SK-N-SH treated with all-trans-retinoic acid at 6 μM for 48 hours (cell line): ENCODE data around the gene KCNMA1.

Source experiments
- ATAC-seq: fragments of 200-7000 bp; cut with Tn5 transposase; 3 replicates; pipeline ENCODE4 v1.9.1; 2020; ENCODE audit warnings: mild to moderate bottlenecking, moderate library complexity
- BACH2 ChIP-seq: fragments of 250-450 bp; sonication (Bioruptor Pico); IDR thresholded peaks from 2 replicates; pipeline ENCODE4 v1.9.0; 2021; ENCODE audit warnings: mild to moderate bottlenecking, borderline replicate concordance
- ESRRG ChIP-seq: fragments of 250-450 bp; sonication (Bioruptor Pico); IDR thresholded peaks from 2 replicates; pipeline ENCODE4 v1.6.1; 2021; ENCODE audit warnings: mild to moderate bottlenecking
- GLIS3 ChIP-seq: fragments of 250-450 bp; sonication (Bioruptor Pico); IDR thresholded peaks from 2 replicates; pipeline ENCODE4 v1.5.0; 2020; ENCODE audit warnings: mild to moderate bottlenecking, moderate library complexity
- ISL1 ChIP-seq: fragments of 250-450 bp; sonication (Bioruptor Pico); IDR thresholded peaks from 2 replicates; pipeline ENCODE4 v2.1.2; 2022; ENCODE audit warnings: mild to moderate bottlenecking, moderate library complexity
- OSR1 ChIP-seq: fragments of 250-450 bp; sonication (Bioruptor Pico); IDR thresholded peaks from 2 replicates; pipeline ENCODE4 v1.8.0; 2022; ENCODE audit warnings: moderate library complexity, mild to moderate bottlenecking, inconsistent platforms
- PATZ1 ChIP-seq: fragments of 250-450 bp; sonication (Bioruptor Pico); IDR thresholded peaks from 2 replicates; pipeline ENCODE4 v1.8.0; 2020; ENCODE audit warnings: mild to moderate bottlenecking, moderate library complexity, borderline replicate concordance
- PPARA ChIP-seq: fragments of 250-450 bp; sonication (Bioruptor Pico); IDR thresholded peaks from 2 replicates; pipeline ENCODE4 v1.5.0; 2020; ENCODE audit warnings: mild to moderate bottlenecking, borderline replicate concordance
- SNAI2 ChIP-seq: fragments of 250-450 bp; sonication (Bioruptor Pico); IDR thresholded peaks from 2 replicates; pipeline ENCODE4 v1.5.0; 2020; ENCODE audit warnings: mild to moderate bottlenecking, moderate library complexity
- TCF4 ChIP-seq: fragments of 250-450 bp; sonication (Bioruptor Pico); IDR thresholded peaks from 2 replicates; pipeline ENCODE4 v1.8.0; 2021; ENCODE audit warnings: mild to moderate bottlenecking, moderate library complexity, borderline replicate concordance
- TOX ChIP-seq: fragments of 250-450 bp; sonication (Bioruptor Pico); IDR thresholded peaks from 2 replicates; pipeline ENCODE4 v1.8.0; 2021; ENCODE audit warnings: mild to moderate bottlenecking, moderate library complexity, borderline replicate concordance
- TSHZ2 ChIP-seq: fragments of 250-450 bp; sonication (Bioruptor Pico); IDR thresholded peaks from 2 replicates; pipeline ENCODE4 v1.5.0; 2020; ENCODE audit warnings: mild to moderate bottlenecking, moderate library complexity
- ZFP3 ChIP-seq: fragments of 250-450 bp; sonication (Bioruptor Pico); IDR thresholded peaks from 2 replicates; pipeline ENCODE4 v1.5.0; 2020; ENCODE audit warnings: mild to moderate bottlenecking, moderate library complexity
- ZFP30 ChIP-seq: fragments of 450-650 bp; formaldehyde crosslinking; IDR thresholded peaks from 2 replicates; pipeline ENCODE4 v1.5.0; 2022; ENCODE audit warnings: mild to moderate bottlenecking, moderate library complexity
- ZNF70 ChIP-seq: fragments of 450-650 bp; formaldehyde crosslinking; IDR thresholded peaks from 2 replicates; pipeline ENCODE4 v1.5.0; 2020; ENCODE audit warnings: mild to moderate bottlenecking, moderate library complexity
- ZNF8 ChIP-seq: fragments of 450-650 bp; formaldehyde crosslinking; IDR thresholded peaks from 2 replicates; pipeline ENCODE4 v1.5.0; 2020; ENCODE audit warnings: mild to moderate bottlenecking, moderate library complexity
- TF ChIP-seq, protein P1 (sequence below): fragments of 250-450 bp; sonication (Bioruptor Pico); IDR thresholded peaks from 2 replicates; pipeline ENCODE4 v1.8.0; 2021; ENCODE audit warnings: low read depth, mild to moderate bottlenecking, moderate library complexity, borderline replicate concordance
- TF ChIP-seq, protein P2 (sequence below): fragments of 250-450 bp; sonication (Bioruptor Pico); IDR thresholded peaks from 2 replicates; pipeline ENCODE4 v1.5.1; 2020; ENCODE audit warnings: low read depth, mild to moderate bottlenecking, moderate library complexity

Gene KCNMA1

GRCh38 chr10:77156406-77156879 lies 481.2 kb downstream of the KCNMA1 start:
- peak; percentile 20 for ATAC-seq

GRCh38 chr10:77152256-77152655 lies 485.4 kb downstream of the KCNMA1 start:
- no peak for TF ChIP-seq TCF4 (CRISPR knock-in tag)
- TF ChIP-seq TOX (CRISPR knock-in tag) = no peak
- no peak for TF ChIP-seq ESRRG (CRISPR knock-in tag)
- TF ChIP-seq ZFP30 = no peak
- no peak for ATAC-seq

More at GRCh38 chr10:77156406-77156879, 481.2 kb downstream of the KCNMA1 start:
- TF ChIP-seq ISL1 (CRISPR knock-in tag) (0 out of 2 replicates have a peak, but pooled peaks have one; percentile 35), GLIS3 (CRISPR knock-in tag) (no peak), TOX (CRISPR knock-in tag) (peak; percentile 66; the same call in 1 of the 2 replicates)

DNA sequence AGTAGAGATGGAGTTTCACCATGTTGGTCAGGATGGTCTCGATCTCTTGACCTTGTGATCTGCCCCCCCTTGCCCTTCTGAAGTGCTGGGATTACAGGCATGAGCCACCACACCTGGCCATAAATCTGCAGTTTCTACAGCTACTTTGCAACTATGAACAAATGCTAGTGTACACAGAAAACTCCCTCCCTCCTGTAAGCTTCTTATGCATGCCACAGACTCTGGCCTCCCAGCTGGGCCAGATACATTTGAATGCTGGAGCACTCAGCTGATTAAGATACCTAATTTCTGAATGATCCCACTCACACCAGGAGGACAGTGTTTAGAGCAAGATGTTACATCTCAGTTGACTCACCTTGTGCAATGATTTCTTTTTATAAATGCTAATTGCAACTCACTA lies 486.2 kb downstream of the KCNMA1 start:
- no peak for ATAC-seq
- TF ChIP-seq ISL1 (CRISPR knock-in tag) (no peak), ZFP3 (CRISPR knock-in tag) (no peak), ZNF8 (CRISPR knock-in tag) (no peak)
- TF ChIP-seq, protein P1, sequence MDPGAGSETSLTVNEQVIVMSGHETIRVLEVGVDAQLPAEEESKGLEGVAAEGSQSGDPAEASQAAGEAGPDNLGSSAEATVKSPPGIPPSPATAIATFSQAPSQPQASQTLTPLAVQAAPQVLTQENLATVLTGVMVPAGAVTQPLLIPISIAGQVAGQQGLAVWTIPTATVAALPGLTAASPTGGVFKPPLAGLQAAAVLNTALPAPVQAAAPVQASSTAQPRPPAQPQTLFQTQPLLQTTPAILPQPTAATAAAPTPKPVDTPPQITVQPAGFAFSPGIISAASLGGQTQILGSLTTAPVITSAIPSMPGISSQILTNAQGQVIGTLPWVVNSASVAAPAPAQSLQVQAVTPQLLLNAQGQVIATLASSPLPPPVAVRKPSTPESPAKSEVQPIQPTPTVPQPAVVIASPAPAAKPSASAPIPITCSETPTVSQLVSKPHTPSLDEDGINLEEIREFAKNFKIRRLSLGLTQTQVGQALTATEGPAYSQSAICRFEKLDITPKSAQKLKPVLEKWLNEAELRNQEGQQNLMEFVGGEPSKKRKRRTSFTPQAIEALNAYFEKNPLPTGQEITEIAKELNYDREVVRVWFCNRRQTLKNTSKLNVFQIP (CRISPR knock-in tag) = no peak

DNA sequence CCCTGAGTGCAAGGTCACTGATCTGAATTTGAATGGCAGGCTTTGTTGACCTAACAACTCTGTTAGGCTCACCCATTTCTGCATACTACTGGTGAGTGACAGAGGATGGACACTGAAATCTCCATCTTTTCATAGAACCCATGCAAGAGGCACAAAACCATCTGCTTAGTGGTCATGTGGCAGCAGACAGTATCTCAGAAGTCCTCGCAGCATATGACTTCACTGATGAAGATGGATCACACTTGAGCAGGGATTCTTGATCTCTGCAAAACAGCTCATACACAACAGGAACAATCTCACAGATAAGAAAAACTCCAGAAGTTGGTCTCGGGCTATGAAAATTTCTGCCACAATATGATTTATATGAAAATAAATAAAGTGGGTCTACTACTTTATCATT lies 487.9 kb downstream of the KCNMA1 start:
- ATAC-seq = no peak
- no peak for TF ChIP-seq PATZ1 (CRISPR knock-in tag)
- TF ChIP-seq, protein P1 (CRISPR knock-in tag) = no peak
- TF ChIP-seq ZNF8 (CRISPR knock-in tag) = no peak
- TF ChIP-seq TOX (CRISPR knock-in tag) = no peak
- no peak for TF ChIP-seq PPARA
- no peak for TF ChIP-seq GLIS3 (CRISPR knock-in tag)
- no peak for TF ChIP-seq TCF4 (CRISPR knock-in tag)
- no peak for TF ChIP-seq SNAI2 (CRISPR knock-in tag)
- TF ChIP-seq, protein P2, sequence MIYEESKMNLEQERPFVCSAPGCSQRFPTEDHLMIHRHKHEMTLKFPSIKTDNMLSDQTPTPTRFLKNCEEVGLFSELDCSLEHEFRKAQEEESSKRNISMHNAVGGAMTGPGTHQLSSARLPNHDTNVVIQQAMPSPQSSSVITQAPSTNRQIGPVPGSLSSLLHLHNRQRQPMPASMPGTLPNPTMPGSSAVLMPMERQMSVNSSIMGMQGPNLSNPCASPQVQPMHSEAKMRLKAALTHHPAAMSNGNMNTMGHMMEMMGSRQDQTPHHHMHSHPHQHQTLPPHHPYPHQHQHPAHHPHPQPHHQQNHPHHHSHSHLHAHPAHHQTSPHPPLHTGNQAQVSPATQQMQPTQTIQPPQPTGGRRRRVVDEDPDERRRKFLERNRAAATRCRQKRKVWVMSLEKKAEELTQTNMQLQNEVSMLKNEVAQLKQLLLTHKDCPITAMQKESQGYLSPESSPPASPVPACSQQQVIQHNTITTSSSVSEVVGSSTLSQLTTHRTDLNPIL (CRISPR knock-in tag) = no peak
- no peak for TF ChIP-seq BACH2 (CRISPR knock-in tag)
- no peak for TF ChIP-seq ZNF70 (CRISPR knock-in tag)
- no peak for TF ChIP-seq ISL1 (CRISPR knock-in tag)
- TF ChIP-seq OSR1 (CRISPR knock-in tag) = no peak
- TF ChIP-seq TSHZ2 (CRISPR knock-in tag) = no peak
- TF ChIP-seq, all 23 proteins: peak for 0
